ENCODE data around the gene MMS19.
"Not testable (repeated sequence)": the region's sequence is repeated elsewhere in the genome, so short reads cannot be mapped to it uniquely, and the experiment has no call there.

The MMS19 gene

GRCh38 chr10:97499561-97500296 lies 1.5 kb upstream of the MMS19 start:
- peak; percentile 62 for DNase-seq

GRCh38 chr10:97498841-97499560 lies 779 bp upstream of the MMS19 start, which contains the start of gene UBTD1:
UBTD1 (plus strand) TSS chr10:97498924; CDS start chr10:97499204, 280 bp downstream.
- DNase-seq = peak; percentile 56

GRCh38 chr10:97497572-97498075 lies 598 bp downstream of the MMS19 start:
- peak; percentile 79 for DNase-seq

- no peak for DNase-seq
Measured at GRCh38 chr10:97494863-97495506, 3.2 kb downstream of the MMS19 start.

- no peak for DNase-seq
Measured at GRCh38 chr10:97494151-97494550, 4.1 kb downstream of the MMS19 start.

GRCh38 chr10:97490592-97490991 lies 7.6 kb downstream of the MMS19 start:
- DNase-seq = no peak

GRCh38 chr10:97485647-97486281 lies 12.5 kb downstream of the MMS19 start:
- DNase-seq = no peak

- no peak for DNase-seq
Measured at GRCh38 chr10:97483921-97484320, 14.3 kb downstream of the MMS19 start.

- DNase-seq = no peak
Measured at GRCh38 chr10:97483506-97483905, 14.7 kb downstream of the MMS19 start.

GRCh38 chr10:97482381-97482780 lies 15.8 kb downstream of the MMS19 start:
- DNase-seq = no peak

- no peak for DNase-seq
Measured at GRCh38 chr10:97481071-97481470, 17.2 kb downstream of the MMS19 start.

GRCh38 chr10:97479939-97480338 lies 18.3 kb downstream of the MMS19 start:
- DNase-seq = no peak

GRCh38 chr10:97479410-97479809 lies 18.8 kb downstream of the MMS19 start:
- DNase-seq = not testable (repeated sequence)

GRCh38 chr10:97475936-97476594 lies 22.2 kb downstream of the MMS19 start:
- DNase-seq = peak; percentile 30

- no peak for DNase-seq
Measured at GRCh38 chr10:97474918-97475317, 23.3 kb downstream of the MMS19 start.

- not testable (repeated sequence) for DNase-seq
Measured at GRCh38 chr10:97468781-97469180, 29.4 kb downstream of the MMS19 start.

GRCh38 chr10:97468162-97468561 lies 30.1 kb downstream of the MMS19 start:
- DNase-seq = no peak

- peak; percentile 16 for DNase-seq
Measured at GRCh38 chr10:97466755-97467154, 31.5 kb downstream of the MMS19 start.

- DNase-seq = no peak
Measured at GRCh38 chr10:97465982-97466381, 32.2 kb downstream of the MMS19 start.

GRCh38 chr10:97464226-97464625 lies 34.0 kb downstream of the MMS19 start:
- DNase-seq = no peak

- peak; percentile 81 for DNase-seq
Measured at GRCh38 chr10:97463363-97464132, 34.7 kb downstream of the MMS19 start.
